HUES64 (cell line): ENCODE results near the gene CLIP1.
"Not testable (repeated sequence)": the region's sequence is repeated elsewhere in the genome, so short reads cannot be mapped to it uniquely, and the experiment has no call there.

Experiments
- H3K27ac ChIP-seq: 2 replicates; pipeline ENCODE4 v1.7.0; 2013; ENCODE audit warnings: low read depth, low read length, inconsistent platforms
- H3K27me3 ChIP-seq: 2 replicates; pipeline ENCODE4 v1.6.1; 2013; ENCODE audit warnings: mild to moderate bottlenecking, low read length; ENCODE audit not compliant: insufficient read depth
- H3K36me3 ChIP-seq: 2 replicates; pipeline ENCODE4 v1.6.1; 2013; ENCODE audit warnings: mild to moderate bottlenecking, low read length; ENCODE audit not compliant: insufficient read depth
- H3K4me1 ChIP-seq: 2 replicates; pipeline ENCODE4 v1.6.1; 2013; ENCODE audit warnings: mild to moderate bottlenecking, low read length, moderate library complexity; ENCODE audit not compliant: insufficient read depth
- H3K4me3 ChIP-seq: 2 replicates; pipeline ENCODE4 v1.5.1; 2013; ENCODE audit warnings: mild to moderate bottlenecking, low read length, moderate library complexity
- H3K9ac ChIP-seq: 2 replicates; pipeline ENCODE4 v1.6.1; 2013; ENCODE audit warnings: mild to moderate bottlenecking, low read depth, low read length
- H3K9me3 ChIP-seq: 2 replicates; pipeline ENCODE4 v1.6.1; 2013; ENCODE audit warnings: low read depth, low read length; ENCODE audit not compliant: insufficient read depth
- WGBS: fragments of 150-250, 120-280 bp; methylation state at CpG from one replicate; pipeline ENCODE4 v1.1.7; 2013; ENCODE audit warnings: missing lambda C conversion rate; 5-methylcytosine and 5-hydroxymethylcytosine counted together

CLIP1 gene

DNA sequence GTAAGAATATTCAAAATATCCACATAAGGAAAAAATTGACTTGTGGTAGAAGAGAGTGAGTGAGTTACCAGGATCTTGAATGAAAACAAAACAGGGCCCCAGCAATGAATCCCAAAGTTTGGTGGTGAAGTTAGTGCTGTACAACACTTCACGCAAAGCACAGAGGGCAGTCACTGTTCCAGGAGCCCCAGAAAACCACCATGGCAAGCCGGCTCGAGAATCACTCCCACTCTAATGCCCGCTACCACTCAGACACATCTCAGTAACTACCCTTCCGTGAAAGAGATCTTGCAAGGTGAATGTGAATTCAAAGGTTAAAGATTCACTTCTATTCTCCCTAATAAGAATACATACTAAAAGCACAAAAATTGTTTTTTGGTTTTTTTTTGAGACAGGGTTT is 30.1 kb downstream of the CLIP1 start:
- Histone ChIP-seq H3K4me1 (no peaks in the 10 kb centered on the region), H3K36me3 (no peaks in the 10 kb centered on the region), H3K9me3 (no peaks in the 10 kb centered on the region), H3K27ac (no peak overlapping the region), H3K4me3 (no peak overlapping the region), H3K9ac (no peak overlapping the region), H3K27me3 (no peaks in the 10 kb centered on the region)
- WGBS = 98% methylated on average over 5 of the region's 5 CpGs

DNA sequence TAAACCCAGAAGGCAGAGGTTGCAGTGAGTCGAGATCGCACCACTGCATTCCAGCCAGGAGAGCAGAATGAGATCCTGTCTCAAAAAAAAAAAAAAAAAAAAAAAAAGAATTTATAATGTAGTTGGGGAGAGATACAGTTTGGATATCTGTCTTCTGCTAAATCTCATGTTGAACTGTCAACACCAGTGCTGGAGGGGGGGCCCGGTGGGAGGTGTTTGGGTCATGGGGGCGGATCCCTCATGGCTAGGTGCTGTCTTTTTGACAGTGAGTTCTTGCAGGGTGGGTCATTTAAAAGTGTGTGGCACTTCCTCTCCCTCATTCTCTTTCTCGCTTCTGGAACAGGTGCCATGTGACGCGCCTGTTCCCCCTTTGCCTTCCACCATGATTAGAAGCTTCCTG is 32.8 kb downstream of the CLIP1 start:
- H3K9ac ChIP-seq = no peak overlapping the region
- peaks cover 7% of the 10 kb centered on the region for H3K4me1 ChIP-seq
- H3K4me3 ChIP-seq = no peak overlapping the region
- no peak overlapping the region for H3K27ac ChIP-seq
- H3K36me3 ChIP-seq = no peaks in the 10 kb centered on the region
- H3K9me3 ChIP-seq = no peaks in the 10 kb centered on the region
- no peaks in the 10 kb centered on the region for H3K27me3 ChIP-seq
- WGBS = 91% methylated on average over 7 of the region's 7 CpGs

DNA sequence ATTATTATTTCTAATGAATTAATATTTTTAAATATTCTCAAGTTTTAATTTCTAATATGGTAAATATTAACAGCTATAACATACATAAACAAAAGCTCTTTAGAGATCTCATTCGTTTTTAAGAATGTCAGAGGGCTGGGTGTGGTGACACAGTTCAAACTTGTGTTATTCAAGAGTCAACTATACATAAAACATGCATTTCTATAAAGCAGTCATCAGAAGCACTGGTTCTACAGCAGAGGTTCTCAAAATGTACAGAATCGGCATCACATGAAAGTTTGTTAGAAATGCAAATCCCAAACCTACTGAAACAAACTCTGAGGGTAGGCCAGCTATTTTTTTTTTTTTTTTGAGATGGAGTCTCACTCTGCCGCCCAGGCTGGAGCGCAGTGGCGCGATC is 34.6 kb downstream of the CLIP1 start:
- WGBS = 86% methylated on average over 6 of the region's 6 CpGs
- H3K4me3 ChIP-seq = no peak overlapping the region
- peaks cover 7% of the 10 kb centered on the region for H3K4me1 ChIP-seq

DNA sequence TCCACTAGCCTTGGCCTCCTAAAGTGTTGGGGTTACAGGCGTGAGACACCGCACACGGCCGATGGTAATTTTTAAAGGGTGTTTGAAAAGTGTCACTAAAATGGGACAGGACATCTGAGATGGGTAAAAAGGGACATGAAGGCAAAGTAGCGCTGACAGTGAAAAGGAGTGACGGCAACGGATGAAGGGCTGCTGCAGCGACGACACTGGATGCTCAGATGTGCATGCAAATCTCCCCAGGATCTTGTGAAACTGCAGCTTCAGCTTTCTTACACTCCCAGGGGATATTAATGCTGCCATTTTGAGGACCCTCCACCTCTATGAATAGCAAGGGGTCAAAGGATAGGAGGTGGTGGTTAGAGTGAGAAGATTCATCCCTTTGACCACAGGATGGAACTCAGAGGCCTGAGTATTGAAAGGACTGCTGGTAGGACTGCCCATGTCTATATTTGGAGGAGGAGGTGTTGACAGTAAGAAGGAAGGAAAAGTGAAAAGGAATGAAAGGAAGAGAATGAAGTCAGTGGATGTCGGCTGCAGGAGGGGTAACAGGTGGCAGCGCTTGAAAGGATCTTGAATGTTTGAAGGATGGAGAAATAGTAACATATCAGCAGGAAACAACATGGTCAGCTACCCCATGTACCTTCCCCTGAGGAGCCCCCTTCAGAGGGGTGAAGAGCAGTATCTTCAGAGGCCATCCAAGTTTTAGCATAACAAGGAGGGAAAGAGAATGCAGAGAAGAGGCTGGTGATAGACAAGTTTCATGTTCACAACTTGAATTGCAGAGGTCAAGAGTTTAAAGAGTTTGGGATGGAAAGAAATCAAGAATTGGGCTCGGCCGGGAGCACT is 37.1 kb downstream of the CLIP1 start:
- Histone ChIP-seq H3K4me3 (no peak overlapping the region), H3K36me3 (0 out of 2 replicates have a peak, but pooled peaks cover 3% of the 10 kb centered on the region), H3K4me1 (peaks cover 7% of the 10 kb centered on the region), H3K27ac (no peak overlapping the region), H3K27me3 (no peaks in the 10 kb centered on the region), H3K9ac (no peak overlapping the region), H3K9me3 (no peaks in the 10 kb centered on the region)
- WGBS = 84% methylated on average over 13 of the region's 13 CpGs

More for the DNA sequence above, 34.6 kb downstream of the CLIP1 start:
- no peak overlapping the region for H3K27ac ChIP-seq
- H3K27me3 ChIP-seq = no peaks in the 10 kb centered on the region
- no peaks in the 10 kb centered on the region for H3K36me3 ChIP-seq
- no peaks in the 10 kb centered on the region for H3K9me3 ChIP-seq
- H3K9ac ChIP-seq = no peak overlapping the region

DNA sequence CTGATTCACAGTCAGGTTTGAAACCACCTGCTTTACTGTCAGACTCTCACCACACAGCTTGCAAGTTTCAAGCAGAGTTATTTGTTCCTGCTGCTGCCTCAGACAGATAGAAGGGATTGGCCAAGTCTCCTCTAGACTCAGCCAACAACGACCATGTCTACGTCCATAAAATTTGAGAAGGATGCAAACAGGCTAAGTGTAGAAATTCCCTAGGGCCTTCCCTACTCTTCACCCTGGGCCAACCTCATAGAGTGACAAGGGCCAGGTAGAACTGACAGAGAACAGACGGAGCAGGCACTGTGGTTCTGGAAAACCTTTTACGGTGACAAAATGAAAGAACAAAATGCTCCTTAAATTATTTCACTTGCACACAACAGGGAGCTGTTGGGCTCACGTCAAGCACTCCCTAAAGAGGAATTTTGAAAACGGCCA is 39.5 kb downstream of the CLIP1 start:
- H3K9ac ChIP-seq = no peak overlapping the region
- H3K4me1 ChIP-seq = peaks cover 7% of the 10 kb centered on the region
- 92% methylated on average over 6 of the region's 6 CpGs for WGBS
- H3K27me3 ChIP-seq = no peaks in the 10 kb centered on the region
- H3K9me3 ChIP-seq = no peaks in the 10 kb centered on the region
- H3K27ac ChIP-seq = no peak overlapping the region
- no peak overlapping the region for H3K4me3 ChIP-seq
- H3K36me3 ChIP-seq = peaks cover 11% of the 10 kb centered on the region

DNA sequence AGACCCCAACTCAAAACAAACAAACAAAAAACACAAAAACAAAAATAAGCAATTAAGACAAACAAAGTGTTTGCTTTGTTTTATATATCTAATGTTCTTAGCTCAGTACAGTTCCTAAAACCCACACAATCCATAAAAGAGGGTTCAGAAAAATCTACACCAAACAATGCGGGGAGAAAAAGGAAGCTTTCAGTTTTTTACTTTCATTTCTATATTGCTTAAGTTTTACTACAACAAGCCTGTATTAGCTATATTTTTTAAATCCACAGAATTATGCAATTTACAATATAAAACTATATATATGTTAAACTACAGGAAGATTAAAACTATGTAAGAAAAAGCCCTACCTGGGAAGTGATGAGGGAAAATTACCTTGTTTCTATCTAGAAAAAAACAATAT is 41.4 kb downstream of the CLIP1 start:
- H3K36me3 ChIP-seq = peaks cover 24% of the 10 kb centered on the region

DNA sequence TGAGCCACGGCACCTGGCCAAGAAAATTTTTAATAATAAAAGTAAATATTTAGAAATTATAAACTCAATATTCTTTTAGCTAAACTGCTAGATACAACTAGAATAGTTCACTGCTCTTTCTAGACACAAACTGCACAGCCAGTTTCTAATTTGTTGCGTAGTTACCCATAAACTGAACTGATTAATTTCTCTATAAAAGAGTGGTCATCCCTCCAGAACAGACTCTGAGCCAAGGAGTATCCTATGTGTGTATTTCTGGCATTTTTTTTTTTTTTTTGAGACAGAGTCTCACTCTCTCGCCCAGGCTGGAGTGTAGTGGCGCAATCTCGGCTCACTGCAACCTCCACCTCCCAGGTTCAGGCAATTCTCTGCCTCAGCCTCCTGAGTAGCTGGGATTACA is 45.7 kb downstream of the CLIP1 start:
- H3K27me3 ChIP-seq = not testable (repeated sequence)
- 98% methylated on average over 4 of the region's 5 CpGs for WGBS
- peaks cover 29% of the 10 kb centered on the region for H3K36me3 ChIP-seq

More for the DNA sequence above, 41.4 kb downstream of the CLIP1 start:
- no peak overlapping the region for H3K9ac ChIP-seq
- no peak overlapping the region for H3K27ac ChIP-seq
- H3K4me3 ChIP-seq = no peak overlapping the region
- peaks cover 7% of the 10 kb centered on the region for H3K4me1 ChIP-seq
- 100% methylated on average over 1 of the region's 1 CpG for WGBS
- H3K27me3 ChIP-seq = no peaks in the 10 kb centered on the region
- H3K9me3 ChIP-seq = no peaks in the 10 kb centered on the region

DNA sequence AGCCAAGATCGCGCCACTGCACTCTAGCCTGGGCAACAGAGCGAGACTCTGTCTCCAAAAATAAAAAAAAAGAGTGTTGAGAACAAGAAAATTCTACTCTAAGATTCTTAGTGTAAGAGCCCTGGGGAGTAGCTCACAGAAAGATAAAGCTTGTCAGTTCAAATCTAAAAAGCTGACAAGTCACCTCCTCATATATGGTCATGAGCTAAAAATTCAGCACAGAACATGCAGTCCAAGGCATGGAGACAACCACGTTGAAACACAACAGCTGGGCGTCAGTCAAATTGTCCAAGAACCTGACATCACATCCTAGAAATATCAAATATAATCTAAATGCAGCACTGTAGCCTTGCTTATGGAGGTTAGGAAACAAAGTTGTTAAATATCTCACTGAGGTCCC is 47.8 kb downstream of the CLIP1 start:
- Histone ChIP-seq H3K27me3 (no peaks in the 10 kb centered on the region), H3K36me3 (peaks cover 30% of the 10 kb centered on the region), H3K27ac (no peak overlapping the region), H3K4me3 (no peak overlapping the region), H3K4me1 (no peaks in the 10 kb centered on the region), H3K9me3 (no peaks in the 10 kb centered on the region), H3K9ac (no peak overlapping the region)
- WGBS = 83% methylated on average over 5 of the region's 5 CpGs

More for the DNA sequence above, 45.7 kb downstream of the CLIP1 start:
- H3K4me3 ChIP-seq, H3K4me1 ChIP-seq, H3K27ac ChIP-seq, H3K9ac ChIP-seq, H3K9me3 ChIP-seq: not testable (repeated sequence)

DNA sequence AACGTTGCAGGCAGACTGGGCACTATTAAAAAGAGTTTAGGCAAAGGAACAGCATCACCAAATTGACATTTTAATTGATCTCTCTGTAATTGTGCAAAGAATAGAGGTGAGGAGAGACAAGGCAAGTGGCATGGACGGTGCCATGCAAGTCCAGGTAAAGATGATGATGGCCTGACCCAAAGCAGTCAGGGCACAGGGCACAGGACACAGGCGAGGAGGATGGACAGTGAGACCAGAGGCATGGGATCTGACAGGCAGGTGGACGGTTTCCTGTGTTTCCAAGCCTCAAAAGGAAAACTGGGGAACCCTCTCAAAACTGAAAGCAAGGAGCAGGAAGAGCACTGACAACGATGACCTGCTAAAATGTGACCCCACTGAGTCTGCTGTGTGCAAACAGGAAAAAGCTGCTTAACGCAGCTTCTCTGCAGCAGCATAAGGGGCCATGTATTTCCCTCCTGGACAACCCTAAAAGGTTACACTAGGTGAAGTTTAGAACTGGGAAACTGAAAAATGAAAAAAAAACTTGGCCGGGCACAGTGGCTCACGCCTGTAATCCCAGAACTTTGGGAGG is 50.9 kb downstream of the CLIP1 start:
- Histone ChIP-seq H3K9ac (no peak overlapping the region), H3K4me1 (peaks cover 14% of the 10 kb centered on the region), H3K36me3 (peaks cover 11% of the 10 kb centered on the region; the same call in 1 of the 2 replicates), H3K27ac (no peak overlapping the region), H3K4me3 (no peak overlapping the region), H3K27me3 (no peaks in the 10 kb centered on the region), H3K9me3 (no peaks in the 10 kb centered on the region)
- 89% methylated on average over 8 of the region's 8 CpGs for WGBS

DNA sequence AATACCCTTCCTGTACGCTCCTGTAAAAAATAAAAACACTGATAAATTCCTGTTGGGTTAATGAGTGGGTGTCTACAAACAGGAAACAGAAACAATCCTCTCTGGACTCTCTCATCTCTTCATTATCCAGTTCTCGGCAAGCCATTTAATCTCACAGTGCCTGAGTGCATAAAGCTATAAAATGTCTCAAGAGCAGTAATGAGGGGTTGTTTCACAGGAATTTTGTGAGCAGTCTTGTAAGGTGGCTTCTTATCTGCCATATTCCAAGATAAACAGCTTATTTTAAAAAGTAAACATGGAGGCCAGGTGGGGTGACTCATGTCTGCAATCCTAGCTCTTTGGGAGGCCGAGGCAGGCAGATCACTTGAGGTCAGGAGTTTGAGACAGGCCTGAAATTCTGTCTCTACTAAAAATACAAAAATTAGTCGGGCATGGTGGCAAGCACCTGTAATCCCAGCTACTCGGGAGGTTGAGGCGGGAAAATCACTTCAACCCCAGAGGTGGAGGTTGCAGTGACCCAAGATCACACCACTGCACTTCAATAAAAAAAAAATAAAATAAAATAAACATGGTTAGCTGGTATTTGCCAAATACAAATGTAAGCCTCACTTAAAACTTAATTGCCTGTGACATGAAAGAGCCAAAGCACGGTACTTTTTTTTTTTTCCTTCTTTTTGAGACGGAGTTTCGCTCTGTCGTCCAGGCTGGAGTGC is 54.0 kb downstream of the CLIP1 start:
- Histone ChIP-seq H3K27ac (peak overlapping the region; percentile 72), H3K9ac (no peak overlapping the region), H3K4me3 (no peak overlapping the region), H3K4me1 (peaks cover 14% of the 10 kb centered on the region), H3K27me3 (no peaks in the 10 kb centered on the region), H3K36me3 (peaks cover 7% of the 10 kb centered on the region; the same call in 1 of the 2 replicates), H3K9me3 (no peaks in the 10 kb centered on the region)
- WGBS = 84% methylated on average over 9 of the region's 10 CpGs

DNA sequence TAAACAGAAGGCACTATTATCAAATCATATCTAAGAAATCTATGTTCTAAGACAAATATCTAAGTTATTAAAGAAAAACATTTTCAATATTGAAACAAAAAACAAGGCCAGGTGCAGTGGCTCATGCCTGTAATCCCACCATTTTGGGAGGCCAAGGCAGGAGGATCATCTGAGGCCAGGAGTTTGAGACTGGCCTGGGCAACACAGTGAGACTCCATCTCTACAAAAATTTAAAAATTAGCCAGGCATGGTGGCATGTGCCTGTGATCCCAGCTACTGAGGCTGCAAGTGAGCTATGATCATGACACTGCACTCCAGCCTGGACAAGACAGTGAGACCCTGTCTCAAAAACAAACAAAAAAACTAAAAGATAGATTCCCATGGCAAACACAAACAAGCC is 54.8 kb downstream of the CLIP1 start:
- Histone ChIP-seq H3K4me1 (peaks cover 14% of the 10 kb centered on the region), H3K36me3 (peaks cover 12% of the 10 kb centered on the region; the same call in 1 of the 2 replicates), H3K9ac (peak overlapping the region; percentile 59; the same call in 1 of the 2 replicates), H3K27ac (peak overlapping the region; percentile 89)
- not testable (repeated sequence) for H3K4me3 ChIP-seq, H3K27me3 ChIP-seq, H3K9me3 ChIP-seq
